Activated CD8-positive, alpha-beta T cell treated with anti-CD3 and anti-CD28 coated beads for 36 hours (primary cell): ENCODE measurements around the gene ITPR1. TPM values are rescaled to one million over a fixed set of nuclear protein-coding genes. Genes with fewer than 3 reads are reported as not detected.

Source experiments
- ATAC-seq: fragments of 200-7000 bp; cut with Tn5 transposase; one replicate; pipeline ENCODE4 v1.10.0; 2021; ENCODE audit warnings: mild to moderate bottlenecking, moderate library complexity
- CTCF ChIA-PET: fragments of 350-600 bp; sonication (Branson Sonifier 250); formaldehyde crosslinking; loops from one replicate; lab custom pipeline; 2021; ENCODE audit warnings: antibody characterized with exemption; lab: Charles Lee
- POLR2A ChIA-PET: fragments of 350-600 bp; sonication (Branson Sonifier 250); formaldehyde crosslinking; loops from one replicate; lab custom pipeline; 2021; ENCODE audit warnings: antibody characterized with exemption; lab: Charles Lee
- DNase-seq: peaks from one replicate; pipeline ENCODE4 v3.0.0-alpha.2; 2020
- H3K27ac Mint-ChIP-seq: one replicate; pipeline ENCODE4 v1.8.0; 2021; ENCODE audit warnings: mild to moderate bottlenecking, mixed read lengths
- H3K27me3 Mint-ChIP-seq: one replicate; pipeline ENCODE4 v1.8.0; 2021; ENCODE audit warnings: mixed read lengths
- H3K36me3 Mint-ChIP-seq: one replicate; pipeline ENCODE4 v1.8.0; 2021; ENCODE audit warnings: low read depth, mixed read lengths
- H3K4me1 Mint-ChIP-seq: one replicate; pipeline ENCODE4 v1.8.0; 2021; ENCODE audit warnings: low read depth, mixed read lengths
- H3K4me3 Mint-ChIP-seq: one replicate; pipeline ENCODE4 v1.8.0; 2021; ENCODE audit warnings: mild to moderate bottlenecking, moderate library complexity, mixed read lengths
- H3K9me3 Mint-ChIP-seq: one replicate; pipeline ENCODE4 v1.8.0; 2021; ENCODE audit warnings: mixed read lengths
- intact Hi-C: fragments of 100-400 bp; cut with micrococcal nuclease; formaldehyde crosslinking; loops from one replicate; pipeline ENCODE4 v1.10.0; 2022
- total RNA-seq, 2 experiments: library from RNA; stranded (reverse); gene quantifications; one replicate each; pipeline ENCODE4 v1.2.3, GENCODE V29; 2021
- TF ChIP-seq, protein P1 (sequence below): fragments of 200-600 bp; IDR thresholded peaks from one replicate; pipeline ENCODE4 v1.8.0; 2022; ENCODE audit warnings: antibody characterized with exemption, mild to moderate bottlenecking

Gene ITPR1
- total RNA-seq, 2 experiments from 2014 or later = 93.9 to 98.2 TPM

DNA sequence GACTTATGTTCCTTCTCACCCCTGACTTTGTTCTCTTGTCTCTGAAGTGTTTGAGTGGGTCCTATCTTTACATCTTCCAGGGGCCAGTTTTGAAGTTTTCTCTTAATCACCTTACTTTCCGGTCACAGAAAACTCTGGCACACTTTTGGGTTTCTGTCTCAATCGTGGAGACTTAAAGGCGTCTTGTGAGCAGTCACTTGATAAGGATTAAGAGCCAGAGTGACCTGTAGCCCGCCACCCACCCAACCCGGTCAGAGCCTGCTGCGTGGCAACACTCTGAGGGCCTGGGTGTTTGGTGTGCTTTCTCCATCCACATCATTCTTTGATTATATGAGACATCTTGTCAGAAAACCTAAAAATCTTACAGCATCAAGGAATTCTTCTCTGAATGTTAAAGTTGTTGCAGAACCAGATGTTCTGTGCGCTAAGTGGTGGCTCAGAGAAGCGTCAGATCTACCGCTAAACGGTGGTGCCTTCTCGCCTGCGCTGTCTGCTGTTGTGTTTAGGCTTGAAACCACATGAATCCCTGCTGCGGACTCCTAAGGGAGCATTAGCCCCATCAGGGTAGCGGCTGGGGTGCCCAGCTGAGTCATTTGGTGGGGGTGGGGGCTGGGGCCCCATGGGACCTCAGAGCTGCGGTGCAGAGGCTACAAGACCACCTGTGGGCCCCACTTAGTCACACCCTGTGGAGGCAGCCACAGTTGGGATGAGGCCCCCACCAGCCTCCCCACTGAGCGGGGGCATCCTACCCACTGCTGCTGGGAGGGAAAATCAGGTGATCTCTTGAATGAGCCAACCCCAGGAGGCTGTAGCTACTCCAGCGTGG lies 327.4 kb downstream of the ITPR1 start:
- peak overlapping the region; percentile 100 for H3K27ac Mint-ChIP-seq
- no peaks in the 10 kb centered on the region for H3K27me3 Mint-ChIP-seq
- peak; percentile 31 for ATAC-seq
- ChIA-PET POLR2A (interaction anchor here (0.5 to 4.4 kb wide), 15 partner anchors 10 to 374 kb away, joined by 3 to 60 read pairs (median 8); partner anchors contain the start of gene BHLHE40), CTCF (interaction anchor here (0.7 to 2.7 kb wide), 10 partner anchors 11 to 221 kb away, joined by 3 to 37 read pairs (median 6); partner anchors contain the start of gene BHLHE40)
- peaks cover 93% of the 10 kb centered on the region for H3K36me3 Mint-ChIP-seq
- intact Hi-C loops = loop anchor here (5.0 to 10.0 kb wide), 2 partner anchors 78 to 84 kb away; no protein-coding TSS in a partner anchor
- TF ChIP-seq, protein P1, sequence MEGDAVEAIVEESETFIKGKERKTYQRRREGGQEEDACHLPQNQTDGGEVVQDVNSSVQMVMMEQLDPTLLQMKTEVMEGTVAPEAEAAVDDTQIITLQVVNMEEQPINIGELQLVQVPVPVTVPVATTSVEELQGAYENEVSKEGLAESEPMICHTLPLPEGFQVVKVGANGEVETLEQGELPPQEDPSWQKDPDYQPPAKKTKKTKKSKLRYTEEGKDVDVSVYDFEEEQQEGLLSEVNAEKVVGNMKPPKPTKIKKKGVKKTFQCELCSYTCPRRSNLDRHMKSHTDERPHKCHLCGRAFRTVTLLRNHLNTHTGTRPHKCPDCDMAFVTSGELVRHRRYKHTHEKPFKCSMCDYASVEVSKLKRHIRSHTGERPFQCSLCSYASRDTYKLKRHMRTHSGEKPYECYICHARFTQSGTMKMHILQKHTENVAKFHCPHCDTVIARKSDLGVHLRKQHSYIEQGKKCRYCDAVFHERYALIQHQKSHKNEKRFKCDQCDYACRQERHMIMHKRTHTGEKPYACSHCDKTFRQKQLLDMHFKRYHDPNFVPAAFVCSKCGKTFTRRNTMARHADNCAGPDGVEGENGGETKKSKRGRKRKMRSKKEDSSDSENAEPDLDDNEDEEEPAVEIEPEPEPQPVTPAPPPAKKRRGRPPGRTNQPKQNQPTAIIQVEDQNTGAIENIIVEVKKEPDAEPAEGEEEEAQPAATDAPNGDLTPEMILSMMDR = no peak
- peaks cover 63% of the 10 kb centered on the region for H3K4me1 Mint-ChIP-seq
- H3K4me3 Mint-ChIP-seq = peak overlapping the region; percentile 42
- peaks cover 10% of the 10 kb centered on the region for H3K9me3 Mint-ChIP-seq
- DNase-seq = peak; percentile 86

DNA sequence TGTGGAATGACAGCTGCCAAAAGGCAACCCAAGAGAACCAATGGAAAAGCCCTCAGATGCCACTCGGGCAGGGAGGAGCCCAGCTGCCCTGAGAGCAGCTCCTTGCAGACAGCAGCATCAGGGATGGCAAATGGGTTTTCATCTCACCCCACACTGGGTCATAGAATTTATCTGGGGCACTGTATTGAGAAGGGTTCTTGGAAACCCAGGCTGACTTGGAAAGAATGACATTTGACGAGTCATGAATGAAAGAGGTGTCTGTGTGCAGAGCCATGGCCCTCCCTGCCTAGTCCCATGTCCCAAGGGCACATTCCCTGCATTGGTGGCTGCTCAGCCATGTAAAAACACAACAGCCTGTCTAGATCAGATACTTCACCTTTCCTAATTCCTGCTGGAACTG lies 328.2 kb downstream of the ITPR1 start:
- ChIA-PET POLR2A (interaction anchor here (1.0 to 4.4 kb wide), 22 partner anchors 10 to 373 kb away, joined by 3 to 60 read pairs (median 6); partner anchors contain the start of gene BHLHE40), CTCF (interaction anchor here (0.6 to 2.7 kb wide), 18 partner anchors 9 to 220 kb away, joined by 3 to 37 read pairs (median 5); partner anchors contain the start of gene BHLHE40)
- Mint-ChIP-seq H3K27me3 (no peaks in the 10 kb centered on the region), H3K4me1 (peaks cover 72% of the 10 kb centered on the region), H3K9me3 (peaks cover 10% of the 10 kb centered on the region), H3K27ac (peak overlapping the region; percentile 100), H3K4me3 (peak overlapping the region; percentile 42), H3K36me3 (peaks cover 97% of the 10 kb centered on the region)
- ATAC-seq (peak; percentile 31), DNase-seq (peak; percentile 64)
- intact Hi-C loops = loop anchor here (5.0 to 10.0 kb wide), 2 partner anchors 79 to 83 kb away; no protein-coding TSS in a partner anchor
- TF ChIP-seq, protein P1 = no peak

DNA sequence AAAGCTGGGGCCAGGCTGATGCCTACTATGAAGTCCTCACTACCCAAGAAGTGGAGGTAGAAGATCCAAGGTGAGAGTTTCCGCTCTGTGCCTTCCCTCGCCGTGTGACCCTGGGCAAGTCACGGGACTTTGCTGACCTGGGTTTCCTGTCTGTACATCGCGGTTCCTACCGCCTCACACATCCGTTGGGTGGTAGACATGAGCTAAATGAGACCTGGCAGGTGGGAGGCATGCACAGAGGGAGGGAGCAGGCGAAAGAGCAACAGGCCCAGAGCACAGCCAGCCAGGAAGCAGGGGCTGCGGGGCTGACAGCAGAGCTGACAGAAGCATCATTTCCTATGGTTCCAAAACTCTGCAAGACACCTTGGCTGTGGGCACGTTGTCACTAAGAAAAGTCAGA lies 328.8 kb downstream of the ITPR1 start:
- peak; percentile 84 for ATAC-seq
- ChIA-PET CTCF (interaction anchor here (0.6 to 2.7 kb wide), 19 partner anchors 8 to 220 kb away, joined by 3 to 37 read pairs (median 5); partner anchors contain the start of gene BHLHE40), POLR2A (interaction anchor here (0.7 to 4.4 kb wide), 24 partner anchors 9 to 372 kb away, joined by 3 to 60 read pairs (median 6); partner anchors contain the start of gene BHLHE40)
- Mint-ChIP-seq H3K36me3 (peaks cover 97% of the 10 kb centered on the region), H3K4me1 (peaks cover 78% of the 10 kb centered on the region), H3K9me3 (peaks cover 8% of the 10 kb centered on the region), H3K27me3 (no peaks in the 10 kb centered on the region), H3K4me3 (peak overlapping the region; percentile 42), H3K27ac (peak overlapping the region; percentile 100)
- intact Hi-C loops = loop anchor here (1.0 to 10.0 kb wide), 6 partner anchors 9 to 159 kb away; no protein-coding TSS in a partner anchor
- peak; percentile 96 for DNase-seq
- TF ChIP-seq, protein P1 = no peak

DNA sequence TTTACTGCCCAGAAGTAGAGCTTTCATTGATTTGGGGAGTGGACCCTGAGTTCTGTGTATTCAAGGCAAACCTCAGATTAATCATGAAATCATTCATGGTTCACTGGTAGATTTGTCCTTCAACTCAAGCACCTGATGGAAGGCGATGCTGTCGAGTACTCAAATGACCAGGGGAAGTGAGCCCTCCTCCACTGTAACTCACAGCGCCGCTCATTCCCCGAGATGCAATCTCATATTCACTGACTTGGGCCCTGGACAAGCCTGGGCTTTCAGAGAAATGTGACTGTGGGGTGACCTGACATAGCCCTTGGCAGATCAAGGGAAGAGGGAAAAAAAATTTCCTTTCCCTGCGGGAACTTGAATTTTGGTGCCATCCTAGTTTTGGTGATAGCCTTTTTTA lies 329.4 kb downstream of the ITPR1 start:
- Mint-ChIP-seq H3K4me1 (peaks cover 84% of the 10 kb centered on the region), H3K4me3 (peak overlapping the region; percentile 42), H3K9me3 (peaks cover 2% of the 10 kb centered on the region), H3K36me3 (peaks cover 97% of the 10 kb centered on the region), H3K27me3 (no peaks in the 10 kb centered on the region), H3K27ac (peak overlapping the region; percentile 100)
- ATAC-seq = no peak
- POLR2A ChIA-PET = interaction anchor here (0.8 to 4.4 kb wide), 18 partner anchors 8 to 370 kb away, joined by 3 to 60 read pairs (median 8); partner anchors contain the start of gene BHLHE40
- intact Hi-C loops = loop anchor here (1.0 to 10.0 kb wide), 6 partner anchors 9 to 159 kb away; no protein-coding TSS in a partner anchor
- TF ChIP-seq, protein P1 = no peak
- DNase-seq = no peak
- CTCF ChIA-PET = interaction anchor here (0.9 to 2.7 kb wide), 16 partner anchors 8 to 200 kb away, joined by 3 to 37 read pairs (median 6); partner anchors contain the start of gene BHLHE40
